Measurements from ENCODE around the gene ZNF341.

The ZNF341 gene

GRCh38 chr20:33819456-33819855 lies 87.7 kb downstream of the ZNF341 start:
- FAIRE-seq = no peak
- DNase-seq (ENCODE audit: insufficient read length, low spot score) = no peak

- DNase-seq (ENCODE audit: insufficient read length, low spot score) = no peak
- no peak for FAIRE-seq
Observed at GRCh38 chr20:33820362-33820761, 88.6 kb downstream of the ZNF341 start.

GRCh38 chr20:33821270-33821836 lies 89.6 kb downstream of the ZNF341 start:
- no peak for DNase-seq (ENCODE audit: insufficient read length, low spot score)
- no peak for FAIRE-seq

- FAIRE-seq (no peak), DNase-seq (ENCODE audit: insufficient read length, low spot score) (no peak)
Observed at GRCh38 chr20:33822423-33822822, 90.6 kb downstream of the ZNF341 start.

- FAIRE-seq (no peak), DNase-seq (ENCODE audit: insufficient read length, low spot score) (no peak)
Observed at GRCh38 chr20:33822991-33823390, 91.2 kb downstream of the ZNF341 start.

GRCh38 chr20:33824852-33825251 lies 93.1 kb downstream of the ZNF341 start:
- DNase-seq (ENCODE audit: insufficient read length, low spot score) (no peak), FAIRE-seq (no peak)

GRCh38 chr20:33825340-33826269 lies 93.8 kb downstream of the ZNF341 start:
- DNase-seq (ENCODE audit: insufficient read length, low spot score) (no peak), FAIRE-seq (no peak)

GRCh38 chr20:33826270-33826897 lies 94.6 kb downstream of the ZNF341 start:
- FAIRE-seq (no peak), DNase-seq (ENCODE audit: insufficient read length, low spot score) (no peak)

- no peak for FAIRE-seq
- no peak for DNase-seq (ENCODE audit: insufficient read length, low spot score)
Observed at GRCh38 chr20:33827109-33827508, 95.3 kb downstream of the ZNF341 start.

- no peak for DNase-seq (ENCODE audit: insufficient read length, low spot score)
- FAIRE-seq = no peak
Observed at GRCh38 chr20:33827634-33828325, 96.0 kb downstream of the ZNF341 start.

- DNase-seq (ENCODE audit: insufficient read length, low spot score) (no peak), FAIRE-seq (no peak)
Observed at GRCh38 chr20:33828326-33828844, 96.6 kb downstream of the ZNF341 start.

GRCh38 chr20:33828967-33829560 lies 97.3 kb downstream of the ZNF341 start:
- no peak for FAIRE-seq
- no peak for DNase-seq (ENCODE audit: insufficient read length, low spot score)

- FAIRE-seq (no peak), DNase-seq (ENCODE audit: insufficient read length, low spot score) (no peak)
Observed at GRCh38 chr20:33829636-33830035, 97.8 kb downstream of the ZNF341 start.

- no peak for FAIRE-seq
- no peak for DNase-seq (ENCODE audit: insufficient read length, low spot score)
Observed at GRCh38 chr20:33830371-33830770, 98.6 kb downstream of the ZNF341 start.

GRCh38 chr20:33832103-33832804 lies 100.5 kb downstream of the ZNF341 start:
- FAIRE-seq = no peak
- no peak for DNase-seq (ENCODE audit: insufficient read length, low spot score)

- FAIRE-seq = no peak
- no peak for DNase-seq (ENCODE audit: insufficient read length, low spot score)
Observed at GRCh38 chr20:33833333-33833732, 101.5 kb downstream of the ZNF341 start.

GRCh38 chr20:33835615-33836172 lies 103.9 kb downstream of the ZNF341 start:
- DNase-seq (ENCODE audit: insufficient read length, low spot score) = no peak
- FAIRE-seq = no peak

- DNase-seq (ENCODE audit: insufficient read length, low spot score) (no peak), FAIRE-seq (no peak)
Observed at GRCh38 chr20:33836277-33836676, 104.5 kb downstream of the ZNF341 start.

GRCh38 chr20:33837096-33837830 lies 105.5 kb downstream of the ZNF341 start:
- no peak for FAIRE-seq

More at GRCh38 chr20:33837096-33837830, 105.5 kb downstream of the ZNF341 start:
- DNase-seq (ENCODE audit: insufficient read length, low spot score) = no peak
